ENCODE data around the gene PRRT4. TPM values are rescaled to one million over a fixed set of nuclear protein-coding genes. Genes with fewer than 3 reads are reported as not detected.
A peak's percentile ranks its signal among the peaks of the same experiment; 100 is the strongest.

The PRRT4 gene
- total RNA-seq, 1 donor from 2014 or later, result 0.47 TPM

DNA sequence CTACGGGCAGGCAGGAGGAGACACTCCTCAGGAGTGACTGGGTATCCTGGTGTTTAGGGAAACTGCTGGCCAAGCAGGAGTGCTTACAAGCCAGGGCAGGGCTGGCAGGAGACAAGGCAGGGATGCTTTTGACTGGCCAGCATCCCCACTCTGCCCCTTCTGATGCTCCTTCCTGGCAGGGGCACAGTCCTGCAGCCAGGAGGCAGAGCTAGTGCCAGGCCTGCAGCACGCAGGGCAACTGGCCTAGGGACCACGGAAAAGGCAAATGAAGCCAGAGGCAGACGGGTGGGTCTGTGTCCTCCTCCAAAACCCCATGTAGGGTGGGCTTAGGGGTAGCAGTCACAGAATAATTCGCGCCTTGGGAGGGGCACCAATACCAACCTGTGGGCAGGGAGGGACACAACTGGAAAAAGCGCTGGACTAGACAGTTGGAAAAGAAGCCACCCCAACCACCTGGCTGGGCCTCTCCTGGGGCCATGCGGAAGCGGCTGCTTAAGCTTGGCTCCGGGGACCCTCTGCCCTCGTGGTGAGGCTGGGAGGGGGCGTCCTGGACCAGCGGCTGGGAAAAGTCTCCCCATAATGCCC, 43.5 kb upstream of the PRRT4 start:
- no peaks in the 10 kb centered on the region for H3K9me3 ChIP-seq
- peaks cover 20% of the 10 kb centered on the region for H3K36me3 ChIP-seq
- intact Hi-C loops (cut with DNase I), result no loop called here
- TF ChIP-seq, protein P1, sequence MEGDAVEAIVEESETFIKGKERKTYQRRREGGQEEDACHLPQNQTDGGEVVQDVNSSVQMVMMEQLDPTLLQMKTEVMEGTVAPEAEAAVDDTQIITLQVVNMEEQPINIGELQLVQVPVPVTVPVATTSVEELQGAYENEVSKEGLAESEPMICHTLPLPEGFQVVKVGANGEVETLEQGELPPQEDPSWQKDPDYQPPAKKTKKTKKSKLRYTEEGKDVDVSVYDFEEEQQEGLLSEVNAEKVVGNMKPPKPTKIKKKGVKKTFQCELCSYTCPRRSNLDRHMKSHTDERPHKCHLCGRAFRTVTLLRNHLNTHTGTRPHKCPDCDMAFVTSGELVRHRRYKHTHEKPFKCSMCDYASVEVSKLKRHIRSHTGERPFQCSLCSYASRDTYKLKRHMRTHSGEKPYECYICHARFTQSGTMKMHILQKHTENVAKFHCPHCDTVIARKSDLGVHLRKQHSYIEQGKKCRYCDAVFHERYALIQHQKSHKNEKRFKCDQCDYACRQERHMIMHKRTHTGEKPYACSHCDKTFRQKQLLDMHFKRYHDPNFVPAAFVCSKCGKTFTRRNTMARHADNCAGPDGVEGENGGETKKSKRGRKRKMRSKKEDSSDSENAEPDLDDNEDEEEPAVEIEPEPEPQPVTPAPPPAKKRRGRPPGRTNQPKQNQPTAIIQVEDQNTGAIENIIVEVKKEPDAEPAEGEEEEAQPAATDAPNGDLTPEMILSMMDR (IDR thresholded peaks at IDR 0.05), result no peak
- no peak for ATAC-seq
- peaks cover 50% of the 10 kb centered on the region for H3K4me1 ChIP-seq
- peak overlapping the region; percentile 65 for H3K27ac ChIP-seq
- peak overlapping the region; percentile 75 for H3K4me3 ChIP-seq
- H3K27me3 ChIP-seq (ENCODE audit: low read depth), result no peaks in the 10 kb centered on the region
- DNase-seq, result no peak

DNA sequence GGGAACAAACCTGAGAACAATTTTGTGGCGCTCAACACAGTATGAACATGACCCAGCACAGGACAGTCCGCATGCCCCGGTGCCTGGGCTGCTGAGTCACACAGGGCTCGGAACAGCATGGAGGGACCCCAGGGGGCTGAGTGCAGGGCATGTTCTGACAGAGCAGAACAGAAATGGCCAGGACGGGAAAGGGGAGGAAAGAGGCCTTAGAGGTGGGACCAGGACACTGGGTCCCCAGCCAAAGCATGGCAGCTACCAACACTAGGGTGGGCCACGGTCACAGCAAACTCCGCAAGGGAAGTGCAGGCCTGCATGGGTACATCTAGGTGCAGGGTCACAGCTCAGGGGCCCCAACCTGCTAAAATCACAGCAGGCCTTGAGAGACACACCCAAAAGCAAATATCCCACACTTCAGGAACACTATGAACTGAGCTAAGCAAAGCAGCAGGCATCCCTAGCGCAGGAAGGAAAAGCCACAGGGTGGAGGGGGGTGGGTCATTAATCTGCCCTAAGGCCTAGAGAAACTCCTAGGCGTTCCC, 42.7 kb upstream of the PRRT4 start:
- Histone ChIP-seq H3K4me1 (peaks cover 47% of the 10 kb centered on the region), H3K9me3 (no peaks in the 10 kb centered on the region), H3K27ac (no peak overlapping the region), H3K27me3 (ENCODE audit: low read depth) (no peaks in the 10 kb centered on the region), H3K36me3 (peaks cover 27% of the 10 kb centered on the region), H3K4me3 (peak overlapping the region; percentile 75)
- DNase-seq (no peak), ATAC-seq (no peak)
- TF ChIP-seq, protein P1 (IDR thresholded peaks at IDR 0.05), result no peak
- intact Hi-C loops (cut with DNase I), result no loop called here

DNA sequence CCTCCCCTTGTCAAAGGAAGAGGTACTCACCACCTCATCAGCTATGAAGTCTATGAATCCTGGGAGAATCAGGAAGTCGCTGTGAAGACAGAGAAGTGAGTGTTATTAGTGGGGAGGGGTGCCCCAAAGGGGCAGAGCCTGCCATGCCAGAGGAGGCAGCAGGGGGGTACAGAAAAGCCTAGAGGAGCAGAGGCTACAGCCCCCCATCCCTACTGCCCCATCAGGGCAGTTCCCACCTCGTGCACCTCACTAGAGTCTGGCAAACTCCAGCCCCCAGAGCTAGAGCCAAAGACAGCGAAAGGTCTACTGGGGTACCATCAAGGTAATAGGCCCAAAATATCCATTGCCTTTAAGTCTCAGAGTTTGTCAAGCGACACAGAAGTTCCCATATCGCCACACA, 42.2 kb upstream of the PRRT4 start:
- DNase-seq (no peak), ATAC-seq (no peak)
- Histone ChIP-seq H3K27me3 (ENCODE audit: low read depth) (no peaks in the 10 kb centered on the region), H3K9me3 (no peaks in the 10 kb centered on the region), H3K4me1 (peaks cover 41% of the 10 kb centered on the region), H3K36me3 (peaks cover 32% of the 10 kb centered on the region), H3K27ac (no peak overlapping the region), H3K4me3 (no peak overlapping the region)
- intact Hi-C loops (cut with DNase I), result no loop called here
- TF ChIP-seq, protein P1 (IDR thresholded peaks at IDR 0.05), result no peak

DNA sequence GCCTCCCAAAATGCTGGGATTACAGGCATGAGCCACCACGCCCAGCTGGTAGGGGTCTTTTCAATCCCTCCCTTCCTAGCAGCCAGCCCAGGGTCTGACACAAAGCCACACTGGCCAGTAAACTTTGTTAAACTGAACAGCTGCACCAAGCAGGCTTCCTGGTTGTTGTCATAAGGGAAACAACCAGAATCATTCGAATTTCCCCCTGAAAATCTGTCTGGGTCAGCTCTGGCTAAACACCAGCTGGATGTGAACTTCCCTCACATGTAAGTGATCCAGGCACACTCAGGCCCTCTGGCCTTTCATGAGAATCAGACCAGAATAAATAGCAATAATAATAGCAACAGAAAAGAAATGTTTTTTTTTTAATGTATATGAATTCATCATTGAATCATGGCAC, 40.9 kb upstream of the PRRT4 start:
- H3K27me3 ChIP-seq (ENCODE audit: low read depth), result no peaks in the 10 kb centered on the region
- H3K4me1 ChIP-seq, result peaks cover 28% of the 10 kb centered on the region
- intact Hi-C loops (cut with DNase I), result no loop called here
- peaks cover 45% of the 10 kb centered on the region for H3K36me3 ChIP-seq
- no peaks in the 10 kb centered on the region for H3K9me3 ChIP-seq
- DNase-seq (no peak), ATAC-seq (no peak)
- TF ChIP-seq, protein P1 (IDR thresholded peaks at IDR 0.05), result no peak
- peak overlapping the region; percentile 3 for H3K27ac ChIP-seq
- no peak overlapping the region for H3K4me3 ChIP-seq

DNA sequence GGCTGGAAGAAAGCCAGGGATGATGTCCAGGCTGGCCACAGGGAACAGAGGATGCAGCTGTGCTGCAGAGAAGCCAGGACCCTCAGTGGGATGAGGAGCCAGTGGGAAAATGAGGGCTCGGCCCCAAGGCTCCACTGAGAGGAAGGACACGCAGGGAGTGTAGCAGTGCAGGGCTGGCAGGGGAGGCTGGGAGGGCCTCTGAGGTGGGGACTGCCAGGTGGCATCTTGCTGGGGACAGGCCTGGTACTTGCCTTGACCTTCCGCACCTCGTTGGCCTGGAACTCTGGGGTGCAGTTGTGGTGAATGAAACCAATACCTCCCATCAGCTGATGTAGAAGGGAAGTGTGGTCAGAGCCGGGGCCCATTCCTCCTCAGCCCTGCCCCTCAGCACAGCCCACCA, 39.1 kb upstream of the PRRT4 start:
- Histone ChIP-seq H3K4me3 (no peak overlapping the region), H3K9me3 (no peaks in the 10 kb centered on the region), H3K36me3 (peaks cover 63% of the 10 kb centered on the region), H3K27me3 (ENCODE audit: low read depth) (no peaks in the 10 kb centered on the region), H3K27ac (no peak overlapping the region), H3K4me1 (peaks cover 16% of the 10 kb centered on the region)
- ATAC-seq (no peak), DNase-seq (no peak)
- TF ChIP-seq, protein P1 (IDR thresholded peaks at IDR 0.05), result no peak
- intact Hi-C loops (cut with DNase I), result no loop called here

Measured in lower lobe of right lung (tissue), 2 donors.